HCT116 (cell line): ENCODE measurements around the gene PAMR1. TPM values are rescaled to one million over a fixed set of nuclear protein-coding genes. Genes with fewer than 3 reads are reported as not detected.

ENCODE experiments used
- ATAC-seq: fragments of 200-7000 bp; cut with Tn5 transposase; 2 replicates; pipeline ENCODE4 v1.9.1; 2020; ENCODE audit warnings: mild to moderate bottlenecking, moderate library complexity
- BruUV-seq: library from RNA; stranded (reverse); fragments of 400-500 nt; replicated peaks from 2 replicates; lab custom pipeline; 2021; lab: Mats Ljungman, UMichigan
- CTCF ChIA-PET: fragments of 300-600 bp; sonication (Branson Sonifier 250); formaldehyde crosslinking; loops from one replicate; lab custom pipeline; 2021; ENCODE audit warnings: antibody characterized with exemption; lab: Charles Lee
- POLR2A ChIA-PET: fragments of 300-600, 350-600 bp; sonication (Branson Sonifier 250); formaldehyde crosslinking; loops from one replicate; lab custom pipeline; 2021; ENCODE audit warnings: antibody characterized with exemption; lab: Charles Lee
- RAD21 ChIA-PET, 2 experiments: fragments of 300-600 bp; sonication (Branson Sonifier 250); formaldehyde crosslinking; loops; one replicate each; lab custom pipeline; 2023; ENCODE audit warnings: low total read pairs in 2 of 2; ENCODE audit not compliant: uncharacterized antibody in 2 of 2, unreplicated experiment in 2 of 2, low non-redundant PET in 1 of 2; lab: Charles Lee
- DNase-seq: peaks from one replicate; pipeline ENCODE4 v3.0.0-alpha.2; 2010; ENCODE audit warnings: low read depth, low spot score
- H2AFZ ChIP-seq: fragments of 200-600 bp; shearing (Covaris generic), sonication (generic); 2 replicates; pipeline ENCODE4 v1.6.1; 2017; ENCODE audit warnings: low read depth, mixed run types, mixed read lengths, antibody characterized with exemption, low read length; ENCODE audit not compliant: poor library complexity, severe bottlenecking
- H3K27ac ChIP-seq: 2 replicates; pipeline ENCODE4 v1.5.1; 2012; ENCODE audit warnings: low read depth, low read length
- H3K27me3 ChIP-seq: fragments of 200-600 bp; sonication (generic); 2 replicates; pipeline ENCODE4 v1.6.1; 2016; ENCODE audit warnings: mixed run types, low read length, mixed read lengths; ENCODE audit not compliant: insufficient read depth
- H3K36me3 ChIP-seq, 2 experiments: fragments of 200-500 bp in 1 of 2; fragments of 200-600 bp in 1 of 2; sonication (Bioruptor generic) in 1 of 2; sonication (generic) in 1 of 2; 2 replicates each; pipeline versions ENCODE4 v1.5.1 to v1.6.1; 2014 to 2016; ENCODE audit warnings: low read length in 2 of 2, inconsistent platforms in 1 of 2, mixed read lengths in 1 of 2, mixed run types in 1 of 2; ENCODE audit not compliant: insufficient read depth in 2 of 2, control insufficient read depth in 1 of 2
- H3K4me1 ChIP-seq, 2 experiments: fragments of 200-600 bp in 1 of 2; sonication (generic) in 1 of 2; 2 replicates each; pipeline versions ENCODE4 v1.5.1 to v1.6.1; 2012 to 2017; ENCODE audit warnings: low read length in 2 of 2, inconsistent platforms in 1 of 2, mild to moderate bottlenecking in 1 of 2, mixed read lengths in 1 of 2, mixed run types in 1 of 2, moderate library complexity in 1 of 2; ENCODE audit not compliant: insufficient read depth in 2 of 2, control insufficient read depth in 1 of 2
- H3K4me2 ChIP-seq: fragments of 200-600 bp; sonication (generic); 2 replicates; pipeline ENCODE4 v1.6.1; 2017; ENCODE audit warnings: mixed run types, low read length, mixed read lengths
- H3K4me3 ChIP-seq, 2 experiments: fragments of 200-600 bp in 1 of 2; sonication (generic) in 1 of 2; replicated peaks in 1 of 2; 2 replicates each; pipeline ENCODE4 v1.5.1; 2011 to 2016; ENCODE audit warnings: low read length in 2 of 2, control low read depth in 1 of 2, low read depth in 1 of 2, mild to moderate bottlenecking in 1 of 2, mixed read lengths in 1 of 2, mixed run types in 1 of 2
- H3K79me2 ChIP-seq: fragments of 200-600 bp; sonication (generic); 2 replicates; pipeline ENCODE4 v1.6.1; 2017; ENCODE audit warnings: mild to moderate bottlenecking, mixed run types, low read length, moderate library complexity, mixed read lengths; ENCODE audit not compliant: insufficient read depth
- H3K9ac ChIP-seq: fragments of 200-600 bp; sonication (generic); 2 replicates; pipeline ENCODE4 v1.6.1; 2016; ENCODE audit warnings: low read length, mixed read lengths
- H3K9me2 ChIP-seq: fragments of 200-600 bp; sonication (generic), shearing (Covaris generic); 2 replicates; pipeline ENCODE4 v1.6.1; 2017; ENCODE audit warnings: mixed run types, mild to moderate bottlenecking, moderate library complexity; ENCODE audit not compliant: insufficient read depth
- H3K9me3 ChIP-seq, 2 experiments: fragments of 200-500 bp in 1 of 2; fragments of 200-600 bp in 1 of 2; sonication (Bioruptor generic) in 1 of 2; sonication (generic) in 1 of 2; 2 replicates each; pipeline ENCODE4 v1.6.1; 2014 to 2017; ENCODE audit warnings: low read length in 2 of 2, mixed read lengths in 2 of 2, inconsistent platforms in 1 of 2, low read depth in 1 of 2, mild to moderate bottlenecking in 1 of 2, mixed run types in 1 of 2, moderate library complexity in 1 of 2; ENCODE audit not compliant: control insufficient read depth in 1 of 2, insufficient read depth in 1 of 2
- H4K20me1 ChIP-seq: fragments of 200-600 bp; sonication (generic), shearing (Covaris generic); 2 replicates; pipeline ENCODE4 v1.6.1; 2017; ENCODE audit warnings: mixed run types, mild to moderate bottlenecking, moderate library complexity; ENCODE audit not compliant: insufficient read depth
- ATF3 ChIP-seq: IDR thresholded peaks from 2 replicates; pipeline ENCODE4 v1.6.1; 2012
- CBX3 ChIP-seq: IDR thresholded peaks from 2 replicates; pipeline ENCODE4 v1.6.1; 2012; ENCODE audit warnings: low read depth
- CTCF ChIP-seq, 3 experiments: fragments of 200-600 bp in 1 of 3; sonication (generic) in 1 of 3; IDR thresholded peaks in 2 of 3; conservative IDR thresholded peaks in 1 of 3; 2 replicates each; pipeline ENCODE4 v1.5.1; 2012 to 2017; ENCODE audit warnings: low read depth in 2 of 3, low read length in 2 of 3, antibody characterized with exemption in 1 of 3, borderline replicate concordance in 1 of 3, control low read depth in 1 of 3, mild to moderate bottlenecking in 1 of 3, mixed read lengths in 1 of 3, mixed run types in 1 of 3, moderate library complexity in 1 of 3; ENCODE audit not compliant: insufficient read depth in 1 of 3
- EGR1 ChIP-seq: IDR thresholded peaks from 2 replicates; pipeline ENCODE4 v1.6.1; 2012; ENCODE audit warnings: low read depth
- ELF1 ChIP-seq: IDR thresholded peaks from 2 replicates; pipeline ENCODE4 v1.6.1; 2012; ENCODE audit warnings: low read depth, borderline replicate concordance
- EZH2 ChIP-seq: fragments of 200-600 bp; sonication (generic); IDR thresholded peaks from 2 replicates; pipeline ENCODE4 v1.6.1; 2017; ENCODE audit warnings: antibody characterized with exemption, mixed run types
- EZH2phosphoT487 ChIP-seq: fragments of 200-600 bp; IDR thresholded peaks from 2 replicates; pipeline ENCODE4 v1.6.1; 2018; ENCODE audit warnings: antibody characterized with exemption, borderline replicate concordance
- FOSL1 ChIP-seq: IDR thresholded peaks from 2 replicates; pipeline ENCODE4 v1.6.1; 2012; ENCODE audit warnings: low read depth
- JUND ChIP-seq: IDR thresholded peaks from 2 replicates; pipeline ENCODE4 v1.6.1; 2012
- MAX ChIP-seq: IDR thresholded peaks from 2 replicates; pipeline ENCODE4 v1.6.1; 2012
- POLR2A ChIP-seq: IDR thresholded peaks from 2 replicates; pipeline ENCODE4 v1.7.0; 2011; ENCODE audit warnings: borderline replicate concordance; ENCODE audit not compliant: insufficient read depth, insufficient read length; ENCODE audit errors: extremely low read depth
- POLR2AphosphoS5 ChIP-seq: IDR thresholded peaks from 2 replicates; pipeline ENCODE4 v1.6.1; 2011; ENCODE audit warnings: mild to moderate bottlenecking, low read depth, low read length, moderate library complexity
- RAD21 ChIP-seq: IDR thresholded peaks from 2 replicates; pipeline ENCODE4 v1.6.1; 2012; ENCODE audit warnings: low read depth, mild to moderate bottlenecking
- SRF ChIP-seq: IDR thresholded peaks from 2 replicates; pipeline ENCODE4 v1.6.1; 2012; ENCODE audit warnings: low read depth
- TCF7L2 ChIP-seq: IDR thresholded peaks from 2 replicates; pipeline ENCODE4 v1.7.0; 2011; ENCODE audit warnings: borderline replicate concordance, inconsistent platforms; ENCODE audit not compliant: insufficient read depth, insufficient read length; ENCODE audit errors: extremely low read depth
- ZFX ChIP-seq: fragments of 450-650 bp; IDR thresholded peaks from 2 replicates; pipeline ENCODE4 v1.6.1; 2017
- ZNF274 ChIP-seq: fragments of 200-500 bp; sonication (Bioruptor generic); IDR thresholded peaks from 2 replicates; pipeline ENCODE4 v1.6.1; 2014; ENCODE audit warnings: mild to moderate bottlenecking, low read depth, low read length, inconsistent platforms
- intact Hi-C: fragments of 100-400 bp; cut with micrococcal nuclease; formaldehyde crosslinking; loops from 2 replicates; pipeline ENCODE4 v1.10.0; 2022
- total RNA-seq: library from RNA; stranded (reverse); gene quantifications from one replicate; pipeline ENCODE4 v1.2.1, GENCODE V29; 2021; ENCODE audit not compliant: unreplicated experiment
- TF ChIP-seq, protein P1 (sequence below): IDR thresholded peaks from 2 replicates; pipeline ENCODE4 v1.6.1; 2011; ENCODE audit warnings: mild to moderate bottlenecking, low read length, moderate library complexity; ENCODE audit not compliant: insufficient replicate concordance; ENCODE audit errors: extremely low read depth
- TF ChIP-seq, protein P2 (sequence below): IDR thresholded peaks from 2 replicates; pipeline ENCODE4 v1.6.1; 2012; ENCODE audit warnings: low read depth

PAMR1 gene
- total RNA-seq, 1 experiment from 2014 or later, result not detected

GRCh38 chr11:35520376-35520775 lies 5.0 kb downstream of the PAMR1 start:
- DNase-seq, result no peak
- intact Hi-C loops, result no loop called here
- Histone ChIP-seq H3K27ac (no peak overlapping the region), H3K27me3 (peaks cover 84% of the 10 kb centered on the region), H2AFZ (no peak overlapping the region), H3K4me2 (no peak overlapping the region), H3K9me2 (no peaks in the 10 kb centered on the region), H3K4me3 (no peak overlapping the region), H3K9me3 (no peaks in the 10 kb centered on the region), H3K79me2 (no peaks in the 10 kb centered on the region), H3K9ac (no peak overlapping the region), H3K36me3 (no peaks in the 10 kb centered on the region), H4K20me1 (no peaks in the 10 kb centered on the region), H3K4me1 (no peaks in the 10 kb centered on the region)
- ChIA-PET RAD21 (no interaction called here), CTCF (no interaction called here), POLR2A (no interaction called here)
- BruUV-seq, result no TSS peak
- ATAC-seq, result no peak
- no peak for TF ChIP-seq RAD21
- no peak for TF ChIP-seq CTCF (IDR thresholded peaks at IDR 0.05 in 2 of 3, conservative IDR thresholded peaks at IDR 0.05 in 1 of 3; ENCODE audit: borderline replicate concordance in 1 of 3, insufficient read depth in 1 of 3, low read depth in 2 of 3, low read length in 2 of 3)
- no peak for TF ChIP-seq POLR2A
- no peak for TF ChIP-seq SRF
- TF ChIP-seq JUND, result no peak
- no peak for TF ChIP-seq ELF1
- TF ChIP-seq FOSL1, result no peak
- no peak for TF ChIP-seq ZNF274
- TF ChIP-seq EZH2, result no peak
- no peak for TF ChIP-seq EGR1
- no peak for TF ChIP-seq ZFX
- TF ChIP-seq MAX, result no peak
- no peak for TF ChIP-seq ATF3
- TF ChIP-seq, protein P1, sequence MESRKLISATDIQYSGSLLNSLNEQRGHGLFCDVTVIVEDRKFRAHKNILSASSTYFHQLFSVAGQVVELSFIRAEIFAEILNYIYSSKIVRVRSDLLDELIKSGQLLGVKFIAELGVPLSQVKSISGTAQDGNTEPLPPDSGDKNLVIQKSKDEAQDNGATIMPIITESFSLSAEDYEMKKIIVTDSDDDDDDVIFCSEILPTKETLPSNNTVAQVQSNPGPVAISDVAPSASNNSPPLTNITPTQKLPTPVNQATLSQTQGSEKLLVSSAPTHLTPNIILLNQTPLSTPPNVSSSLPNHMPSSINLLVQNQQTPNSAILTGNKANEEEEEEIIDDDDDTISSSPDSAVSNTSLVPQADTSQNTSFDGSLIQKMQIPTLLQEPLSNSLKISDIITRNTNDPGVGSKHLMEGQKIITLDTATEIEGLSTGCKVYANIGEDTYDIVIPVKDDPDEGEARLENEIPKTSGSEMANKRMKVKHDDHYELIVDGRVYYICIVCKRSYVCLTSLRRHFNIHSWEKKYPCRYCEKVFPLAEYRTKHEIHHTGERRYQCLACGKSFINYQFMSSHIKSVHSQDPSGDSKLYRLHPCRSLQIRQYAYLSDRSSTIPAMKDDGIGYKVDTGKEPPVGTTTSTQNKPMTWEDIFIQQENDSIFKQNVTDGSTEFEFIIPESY, result no peak
- TF ChIP-seq POLR2AphosphoS5, result no peak
- TF ChIP-seq CBX3, result no peak
- TF ChIP-seq TCF7L2, result no peak
- TF ChIP-seq, protein P2, sequence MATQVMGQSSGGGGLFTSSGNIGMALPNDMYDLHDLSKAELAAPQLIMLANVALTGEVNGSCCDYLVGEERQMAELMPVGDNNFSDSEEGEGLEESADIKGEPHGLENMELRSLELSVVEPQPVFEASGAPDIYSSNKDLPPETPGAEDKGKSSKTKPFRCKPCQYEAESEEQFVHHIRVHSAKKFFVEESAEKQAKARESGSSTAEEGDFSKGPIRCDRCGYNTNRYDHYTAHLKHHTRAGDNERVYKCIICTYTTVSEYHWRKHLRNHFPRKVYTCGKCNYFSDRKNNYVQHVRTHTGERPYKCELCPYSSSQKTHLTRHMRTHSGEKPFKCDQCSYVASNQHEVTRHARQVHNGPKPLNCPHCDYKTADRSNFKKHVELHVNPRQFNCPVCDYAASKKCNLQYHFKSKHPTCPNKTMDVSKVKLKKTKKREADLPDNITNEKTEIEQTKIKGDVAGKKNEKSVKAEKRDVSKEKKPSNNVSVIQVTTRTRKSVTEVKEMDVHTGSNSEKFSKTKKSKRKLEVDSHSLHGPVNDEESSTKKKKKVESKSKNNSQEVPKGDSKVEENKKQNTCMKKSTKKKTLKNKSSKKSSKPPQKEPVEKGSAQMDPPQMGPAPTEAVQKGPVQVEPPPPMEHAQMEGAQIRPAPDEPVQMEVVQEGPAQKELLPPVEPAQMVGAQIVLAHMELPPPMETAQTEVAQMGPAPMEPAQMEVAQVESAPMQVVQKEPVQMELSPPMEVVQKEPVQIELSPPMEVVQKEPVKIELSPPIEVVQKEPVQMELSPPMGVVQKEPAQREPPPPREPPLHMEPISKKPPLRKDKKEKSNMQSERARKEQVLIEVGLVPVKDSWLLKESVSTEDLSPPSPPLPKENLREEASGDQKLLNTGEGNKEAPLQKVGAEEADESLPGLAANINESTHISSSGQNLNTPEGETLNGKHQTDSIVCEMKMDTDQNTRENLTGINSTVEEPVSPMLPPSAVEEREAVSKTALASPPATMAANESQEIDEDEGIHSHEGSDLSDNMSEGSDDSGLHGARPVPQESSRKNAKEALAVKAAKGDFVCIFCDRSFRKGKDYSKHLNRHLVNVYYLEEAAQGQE, result no peak
- no peak for TF ChIP-seq EZH2phosphoT487
